Upper lobe of left lung (tissue), 6 donors: ENCODE measurements around the gene NRF1. TPM values are rescaled to one million over a fixed set of nuclear protein-coding genes. Genes with fewer than 3 reads are reported as not detected.

Experiments
- ATAC-seq, 2 donors: fragments of 200-7000 bp; cut with Tn5 transposase; one replicate each; pipeline ENCODE4 v1.9.1; 2022; ENCODE audit warnings: mild to moderate bottlenecking in 2 of 2, moderate library complexity in 2 of 2; ENCODE audit not compliant: low FRiP score in 2 of 2
- DNase-seq, 2 donors: peaks; one replicate each; pipeline ENCODE4 v3.0.0-alpha.2; 2019 to 2020
- H3K27ac ChIP-seq, 4 donors: fragments of 200-600 bp; sonication (generic); one replicate each; pipeline ENCODE4 v1.5.1; 2016 to 2019
- H3K27me3 ChIP-seq, 4 donors: fragments of 200-600 bp; sonication (generic); one replicate each; pipeline ENCODE4 v1.5.1; 2017 to 2019
- H3K36me3 ChIP-seq, 4 donors: fragments of 200-600 bp; sonication (generic); one replicate each; pipeline ENCODE4 v1.5.1; 2016 to 2019
- H3K4me1 ChIP-seq, 4 donors: fragments of 200-600 bp; sonication (generic); one replicate each; pipeline ENCODE4 v1.5.1; 2018 to 2019
- H3K4me3 ChIP-seq, 4 donors: fragments of 200-600 bp; sonication (generic); one replicate each; pipeline ENCODE4 v1.5.1; 2017 to 2019; ENCODE audit warnings: mild to moderate bottlenecking in 2 of 4, moderate library complexity in 1 of 4
- H3K9me3 ChIP-seq, 4 donors: fragments of 200-600 bp; sonication (generic); one replicate each; pipeline ENCODE4 v1.5.1; 2018 to 2019
- EP300 ChIP-seq, 4 donors: sonication (generic); formaldehyde crosslinking; IDR thresholded peaks; one replicate each; pipeline ENCODE4 v1.5.1; 2017; ENCODE audit warnings: antibody characterized with exemption in 4 of 4, control low read depth in 2 of 4
- POLR2A ChIP-seq, 4 donors: fragments of 450-650 bp; IDR thresholded peaks; one replicate each; pipeline ENCODE4 v1.5.1; 2016 to 2017; ENCODE audit warnings: antibody characterized with exemption in 4 of 4, mild to moderate bottlenecking in 2 of 4
- POLR2AphosphoS5 ChIP-seq, 2 donors: sonication (generic); formaldehyde crosslinking; IDR thresholded peaks; one replicate each; pipeline ENCODE4 v1.5.1; 2017; ENCODE audit warnings: antibody characterized with exemption in 2 of 2
- WGBS, 2 donors: methylation state at CpG; one replicate each; pipeline ENCODE4 v1.1.5; 2017 to 2018; 5-methylcytosine and 5-hydroxymethylcytosine counted together
- total RNA-seq, 6 donors: library from RNA; depleted of rRNA in 4 of 6; stranded (reverse); fragments of >200 nt in 4 of 6; gene quantifications; one replicate each; pipeline versions ENCODE4 v1.1.0 to v1.2.1, GENCODE V29; 2016 to 2021
- TF ChIP-seq, protein P1 (sequence below), 6 experiments: fragments of 450-650 bp in 4 of 6; fragments of 200-600 bp in 2 of 6; sonication (generic) in 2 of 6; IDR thresholded peaks; one replicate each; pipeline ENCODE4 v1.5.1; 2016 to 2019; ENCODE audit warnings: antibody characterized with exemption in 6 of 6
- donor health status: DM: no; HTN: no; CAD: no; lungs with moderate emphysema.
- donor health status: DM: no; HTN: yes; CAD: no; lungs with severe emphysema.

The NRF1 gene
- total RNA-seq, 6 donors from 2014 or later = 12.7 to 27.2 (median 19.1) TPM

DNA sequence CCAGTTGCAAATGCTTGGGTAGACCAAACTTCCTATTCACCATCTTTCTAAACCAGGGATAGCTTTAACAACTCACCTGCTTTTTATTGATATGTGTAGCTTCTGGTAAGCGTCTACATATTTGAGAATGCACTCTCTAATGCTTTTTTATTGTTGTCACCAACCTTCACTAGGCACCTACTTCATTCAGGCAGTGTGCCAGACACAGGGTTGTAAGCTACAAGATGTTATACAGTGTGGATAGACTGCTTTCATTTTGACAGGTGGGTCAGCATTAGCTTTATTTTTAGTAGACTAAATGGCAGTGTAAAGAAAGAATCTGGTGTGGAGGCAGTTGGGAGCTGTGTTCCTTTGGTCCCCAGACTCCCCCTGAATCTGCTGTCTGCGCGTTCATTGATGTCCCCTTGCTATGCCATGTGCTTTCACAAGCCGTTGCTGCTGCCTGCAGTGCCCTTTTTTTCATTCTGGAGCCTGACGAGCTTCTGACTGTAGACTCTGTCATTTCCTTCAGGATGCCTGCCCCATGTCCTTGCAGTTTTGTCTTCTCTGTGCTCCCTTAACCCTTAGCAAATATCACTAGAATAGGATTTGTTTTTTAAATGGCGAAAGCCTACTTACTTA lies 32.1 kb downstream of the NRF1 start:
- peaks cover 0 to 15% (median 2%) of the 10 kb centered on the region in 4 donors for H3K4me1 ChIP-seq
- H3K36me3 ChIP-seq = no peaks in the 10 kb centered on the region
- no peaks in the 10 kb centered on the region for H3K9me3 ChIP-seq
- ATAC-seq (no peak), DNase-seq (no peak)
- H3K4me3 ChIP-seq = no peak overlapping the region
- H3K27me3 ChIP-seq = no peaks in the 10 kb centered on the region
- no peak for TF ChIP-seq POLR2A (IDR thresholded peaks at IDR 0.05)
- TF ChIP-seq, protein P1, sequence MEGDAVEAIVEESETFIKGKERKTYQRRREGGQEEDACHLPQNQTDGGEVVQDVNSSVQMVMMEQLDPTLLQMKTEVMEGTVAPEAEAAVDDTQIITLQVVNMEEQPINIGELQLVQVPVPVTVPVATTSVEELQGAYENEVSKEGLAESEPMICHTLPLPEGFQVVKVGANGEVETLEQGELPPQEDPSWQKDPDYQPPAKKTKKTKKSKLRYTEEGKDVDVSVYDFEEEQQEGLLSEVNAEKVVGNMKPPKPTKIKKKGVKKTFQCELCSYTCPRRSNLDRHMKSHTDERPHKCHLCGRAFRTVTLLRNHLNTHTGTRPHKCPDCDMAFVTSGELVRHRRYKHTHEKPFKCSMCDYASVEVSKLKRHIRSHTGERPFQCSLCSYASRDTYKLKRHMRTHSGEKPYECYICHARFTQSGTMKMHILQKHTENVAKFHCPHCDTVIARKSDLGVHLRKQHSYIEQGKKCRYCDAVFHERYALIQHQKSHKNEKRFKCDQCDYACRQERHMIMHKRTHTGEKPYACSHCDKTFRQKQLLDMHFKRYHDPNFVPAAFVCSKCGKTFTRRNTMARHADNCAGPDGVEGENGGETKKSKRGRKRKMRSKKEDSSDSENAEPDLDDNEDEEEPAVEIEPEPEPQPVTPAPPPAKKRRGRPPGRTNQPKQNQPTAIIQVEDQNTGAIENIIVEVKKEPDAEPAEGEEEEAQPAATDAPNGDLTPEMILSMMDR (IDR thresholded peaks at IDR 0.05) = no peak
- TF ChIP-seq POLR2AphosphoS5 (IDR thresholded peaks at IDR 0.05) = no peak
- no peak for TF ChIP-seq EP300 (IDR thresholded peaks at IDR 0.05)
- WGBS, 2 donors = 64 to 68% methylated on average over 6 of the region's 6 CpGs
- H3K27ac ChIP-seq = no peak overlapping the region

DNA sequence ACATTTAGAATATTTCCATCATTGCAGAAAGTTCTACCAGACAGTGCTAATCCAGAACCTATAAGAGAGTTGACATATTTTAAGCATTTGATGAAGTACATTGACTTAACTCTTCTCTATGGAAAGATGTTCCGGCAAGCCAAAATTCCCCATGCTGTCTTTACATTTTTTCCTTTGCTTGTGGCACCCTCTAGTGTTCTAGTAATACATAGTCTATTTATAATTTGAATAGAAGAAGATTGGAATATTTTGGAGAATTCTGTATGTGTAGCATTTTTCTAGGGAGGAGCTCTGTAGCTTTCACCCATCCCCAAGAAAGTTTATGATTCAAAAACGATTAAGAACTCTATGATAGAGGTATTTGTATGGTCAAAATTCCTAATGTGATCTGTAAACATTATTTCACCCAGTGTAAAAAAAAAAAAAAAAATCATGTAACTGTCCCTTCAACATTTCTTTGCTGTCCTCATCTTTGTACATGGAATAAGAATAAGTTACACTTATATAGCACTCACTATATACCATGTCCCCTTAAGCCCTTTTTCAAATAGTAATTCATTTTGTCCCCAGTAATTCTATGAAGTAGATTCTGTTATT lies 33.2 kb downstream of the NRF1 start:
- Histone ChIP-seq H3K9me3 (no peaks in the 10 kb centered on the region), H3K4me1 (peaks cover 0 to 15% (median 2%) of the 10 kb centered on the region in 4 donors), H3K36me3 (no peaks in the 10 kb centered on the region), H3K4me3 (no peak overlapping the region), H3K27ac (no peak overlapping the region), H3K27me3 (no peaks in the 10 kb centered on the region)
- DNase-seq (no peak), ATAC-seq (peak in 1 of 2 donors; percentile 48)
- TF ChIP-seq, protein P1 (IDR thresholded peaks at IDR 0.05) = peak in 2 of 6 experiments; percentile 36 to 37
- TF ChIP-seq EP300 (IDR thresholded peaks at IDR 0.05) = no peak
- WGBS, 2 donors = 27 to 40% methylated on average over 2 of the region's 2 CpGs

DNA sequence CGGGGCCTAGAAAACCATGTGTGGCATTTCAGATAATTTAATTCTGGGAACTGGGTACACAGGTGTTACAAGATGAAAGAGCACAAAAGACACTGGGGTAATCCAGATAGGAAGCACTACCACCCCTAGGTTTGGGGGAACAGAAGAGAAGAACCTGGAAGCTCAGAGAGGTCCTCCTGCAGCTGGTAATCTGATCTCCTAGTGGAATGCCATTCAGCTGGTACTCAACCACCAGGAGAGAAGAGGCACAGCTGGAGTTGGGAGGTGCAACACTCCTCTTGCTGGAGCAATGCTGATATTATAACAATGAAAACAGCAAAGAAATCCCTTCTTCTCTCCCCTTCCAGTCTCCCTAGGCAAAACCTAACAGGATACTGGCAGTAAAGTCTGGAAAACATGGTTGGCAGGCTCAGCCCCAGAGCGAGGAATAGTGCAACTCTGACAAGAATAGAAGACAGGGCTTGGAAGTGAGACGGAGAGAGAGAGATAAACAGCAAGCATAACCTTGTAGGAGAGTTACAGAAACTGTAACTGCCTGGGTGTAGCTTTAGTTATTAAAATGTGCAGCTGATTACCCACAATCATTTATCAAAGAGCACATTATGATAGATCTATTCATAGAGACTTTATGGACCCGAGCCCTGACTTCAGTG lies 35.0 kb downstream of the NRF1 start:
- TF ChIP-seq POLR2AphosphoS5 (IDR thresholded peaks at IDR 0.05) (no peak), POLR2A (IDR thresholded peaks at IDR 0.05) (no peak), EP300 (IDR thresholded peaks at IDR 0.05) (no peak)
- TF ChIP-seq, protein P1 (IDR thresholded peaks at IDR 0.05) = no peak
- Histone ChIP-seq H3K36me3 (peaks cover 0 to 2% (median 0%) of the 10 kb centered on the region in 4 donors), H3K4me3 (no peak overlapping the region), H3K27ac (no peak overlapping the region), H3K4me1 (peaks cover 0 to 15% (median 2%) of the 10 kb centered on the region in 4 donors), H3K27me3 (no peaks in the 10 kb centered on the region), H3K9me3 (no peaks in the 10 kb centered on the region)
- no peak for DNase-seq
- WGBS, 2 donors = 87 to 91% methylated on average over 4 of the region's 4 CpGs
- ATAC-seq = no peak

DNA sequence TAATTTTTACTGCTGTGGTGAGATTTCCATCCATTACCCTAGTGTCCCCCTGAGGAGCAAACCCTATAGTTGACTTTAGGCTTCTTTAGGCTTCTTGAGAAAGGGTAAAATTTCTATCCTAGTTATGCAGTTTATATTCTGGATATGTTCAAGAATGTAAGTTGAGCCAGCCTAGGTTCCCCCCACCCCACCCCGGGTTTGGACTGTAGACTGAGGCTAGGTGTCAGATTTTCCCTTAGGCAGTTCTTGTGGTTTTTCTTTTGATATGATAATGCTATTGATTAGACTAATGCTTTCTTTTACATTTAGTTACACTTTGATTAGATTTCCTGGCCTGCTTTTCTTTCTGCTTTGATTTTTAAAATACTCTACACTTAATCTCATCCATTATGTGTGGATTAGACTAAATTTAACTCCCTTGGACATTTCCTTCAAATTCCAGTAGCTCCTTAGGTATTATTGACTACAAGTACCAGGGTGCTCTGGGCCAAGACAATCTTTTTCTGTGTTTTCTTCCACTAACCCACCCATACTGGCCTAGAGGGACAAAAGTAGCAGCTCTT lies 37.7 kb downstream of the NRF1 start:
- H3K27ac ChIP-seq = no peak overlapping the region
- no peak overlapping the region for H3K4me3 ChIP-seq
- no peaks in the 10 kb centered on the region for H3K27me3 ChIP-seq
- no peak for ATAC-seq
- no peak for DNase-seq
- H3K9me3 ChIP-seq = no peaks in the 10 kb centered on the region
- WGBS, 2 donors = 79 to 95% methylated on average over 1 of the region's 1 CpG
- TF ChIP-seq POLR2AphosphoS5 (IDR thresholded peaks at IDR 0.05) (no peak), POLR2A (IDR thresholded peaks at IDR 0.05) (no peak), EP300 (IDR thresholded peaks at IDR 0.05) (no peak)
- TF ChIP-seq, protein P1 (IDR thresholded peaks at IDR 0.05) = no peak
- peaks cover 0 to 2% (median 0%) of the 10 kb centered on the region in 4 donors for H3K36me3 ChIP-seq
- peaks cover 0 to 3% (median under 1%) of the 10 kb centered on the region in 4 donors for H3K4me1 ChIP-seq
